Measurements from ENCODE around the gene LEMD2.

Gene LEMD2

DNA sequence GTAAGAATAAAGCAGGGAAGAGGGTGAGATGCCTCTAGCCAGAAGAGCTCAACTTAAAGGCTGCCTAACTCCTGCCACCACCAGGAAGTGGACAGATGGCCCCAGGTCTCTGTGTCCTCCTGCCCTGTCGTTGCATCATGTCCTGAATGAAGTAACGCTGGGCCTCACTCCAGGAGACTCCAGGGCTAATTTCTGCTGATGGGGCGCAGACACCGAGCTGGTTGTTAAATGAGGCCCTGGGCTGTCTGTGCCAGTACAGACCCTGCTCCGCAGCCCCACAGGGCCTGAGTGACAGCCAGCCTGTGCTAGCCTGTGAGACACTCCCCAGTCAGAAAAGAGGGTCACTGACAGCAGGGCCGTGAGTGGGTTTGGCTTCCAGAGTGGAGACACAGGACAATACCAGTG, 48.7 kb downstream of the LEMD2 start:
- Histone ChIP-seq H3K27ac (peak overlapping the region; percentile 81), H3K4me1 (ENCODE audit: control insufficient read depth in 1 of 2, insufficient read depth in 1 of 2, low read depth in 1 of 2, low read length in 1 of 2) (peaks cover 39 to 40% of the 10 kb centered on the region in 2 experiments), H3K9me3 (no peaks in the 10 kb centered on the region), H3K27me3 (no peaks in the 10 kb centered on the region), H3K4me3 (ENCODE audit: low read depth in 1 of 2, low read length in 1 of 2) (peak overlapping the region; percentile 19 to 21), H3K36me3 (no peaks in the 10 kb centered on the region)
- TF ChIP-seq, protein P1, sequence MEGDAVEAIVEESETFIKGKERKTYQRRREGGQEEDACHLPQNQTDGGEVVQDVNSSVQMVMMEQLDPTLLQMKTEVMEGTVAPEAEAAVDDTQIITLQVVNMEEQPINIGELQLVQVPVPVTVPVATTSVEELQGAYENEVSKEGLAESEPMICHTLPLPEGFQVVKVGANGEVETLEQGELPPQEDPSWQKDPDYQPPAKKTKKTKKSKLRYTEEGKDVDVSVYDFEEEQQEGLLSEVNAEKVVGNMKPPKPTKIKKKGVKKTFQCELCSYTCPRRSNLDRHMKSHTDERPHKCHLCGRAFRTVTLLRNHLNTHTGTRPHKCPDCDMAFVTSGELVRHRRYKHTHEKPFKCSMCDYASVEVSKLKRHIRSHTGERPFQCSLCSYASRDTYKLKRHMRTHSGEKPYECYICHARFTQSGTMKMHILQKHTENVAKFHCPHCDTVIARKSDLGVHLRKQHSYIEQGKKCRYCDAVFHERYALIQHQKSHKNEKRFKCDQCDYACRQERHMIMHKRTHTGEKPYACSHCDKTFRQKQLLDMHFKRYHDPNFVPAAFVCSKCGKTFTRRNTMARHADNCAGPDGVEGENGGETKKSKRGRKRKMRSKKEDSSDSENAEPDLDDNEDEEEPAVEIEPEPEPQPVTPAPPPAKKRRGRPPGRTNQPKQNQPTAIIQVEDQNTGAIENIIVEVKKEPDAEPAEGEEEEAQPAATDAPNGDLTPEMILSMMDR (IDR thresholded peaks at IDR 0.05): no peak

- peak overlapping the region; percentile 81 for H3K27ac ChIP-seq
- TF ChIP-seq, protein P1 (IDR thresholded peaks at IDR 0.05): no peak
Measured at GRCh38 chr6:33739571-33739970, 49.4 kb downstream of the LEMD2 start.

GRCh38 chr6:33738879-33739278, 50.1 kb downstream of the LEMD2 start:
- peaks cover 28 to 30% of the 10 kb centered on the region in 2 experiments for H3K4me1 ChIP-seq (ENCODE audit: control insufficient read depth in 1 of 2, insufficient read depth in 1 of 2, low read depth in 1 of 2, low read length in 1 of 2)
- peak overlapping the region; percentile 81 for H3K27ac ChIP-seq
- no peak overlapping the region for H3K4me3 ChIP-seq (ENCODE audit: low read depth in 1 of 2, low read length in 1 of 2)
- TF ChIP-seq, protein P1 (IDR thresholded peaks at IDR 0.05): no peak
- H3K36me3 ChIP-seq: no peaks in the 10 kb centered on the region
- H3K27me3 ChIP-seq: no peaks in the 10 kb centered on the region
- H3K9me3 ChIP-seq: no peaks in the 10 kb centered on the region

More at GRCh38 chr6:33739571-33739970, 49.4 kb downstream of the LEMD2 start:
- H3K4me1 ChIP-seq (ENCODE audit: control insufficient read depth in 1 of 2, insufficient read depth in 1 of 2, low read depth in 1 of 2, low read length in 1 of 2): peaks cover 35 to 37% of the 10 kb centered on the region in 2 experiments
- no peaks in the 10 kb centered on the region for H3K36me3 ChIP-seq
- H3K9me3 ChIP-seq: no peaks in the 10 kb centered on the region
- no peaks in the 10 kb centered on the region for H3K27me3 ChIP-seq
- peak overlapping the region in 1 of 2 experiments; percentile 19 for H3K4me3 ChIP-seq (ENCODE audit: low read depth in 1 of 2, low read length in 1 of 2)

- no peaks in the 10 kb centered on the region for H3K36me3 ChIP-seq
- TF ChIP-seq, protein P1 (IDR thresholded peaks at IDR 0.05): no peak
Measured at GRCh38 chr6:33738153-33738552, 50.8 kb downstream of the LEMD2 start.

GRCh38 chr6:33737267-33738026, 51.5 kb downstream of the LEMD2 start:
- H3K27me3 ChIP-seq: no peaks in the 10 kb centered on the region

More at GRCh38 chr6:33738153-33738552, 50.8 kb downstream of the LEMD2 start:
- Histone ChIP-seq H3K27me3 (no peaks in the 10 kb centered on the region), H3K4me3 (ENCODE audit: low read depth in 1 of 2, low read length in 1 of 2) (no peak overlapping the region), H3K4me1 (ENCODE audit: control insufficient read depth in 1 of 2, insufficient read depth in 1 of 2, low read depth in 1 of 2, low read length in 1 of 2) (peaks cover 26 to 29% of the 10 kb centered on the region in 2 experiments), H3K9me3 (no peaks in the 10 kb centered on the region), H3K27ac (no peak overlapping the region)

More at GRCh38 chr6:33737267-33738026, 51.5 kb downstream of the LEMD2 start:
- peaks cover 26 to 29% of the 10 kb centered on the region in 2 experiments for H3K4me1 ChIP-seq (ENCODE audit: control insufficient read depth in 1 of 2, insufficient read depth in 1 of 2, low read depth in 1 of 2, low read length in 1 of 2)
- H3K9me3 ChIP-seq: no peaks in the 10 kb centered on the region
- no peaks in the 10 kb centered on the region for H3K36me3 ChIP-seq
- H3K27ac ChIP-seq: no peak overlapping the region
- H3K4me3 ChIP-seq (ENCODE audit: low read depth in 1 of 2, low read length in 1 of 2): no peak overlapping the region
- TF ChIP-seq, protein P1 (IDR thresholded peaks at IDR 0.05): no peak
